ENCODE data around the gene CASR.
A peak's percentile ranks its signal among the peaks of the same experiment; 100 is the strongest.

Gene CASR

GRCh38 chr3:122258757-122259371, 75.4 kb downstream of the CASR start:
- peak; percentile 78 for DNase-seq

GRCh38 chr3:122260206-122260605, 76.7 kb downstream of the CASR start:
- DNase-seq, result peak; percentile 92

DNA sequence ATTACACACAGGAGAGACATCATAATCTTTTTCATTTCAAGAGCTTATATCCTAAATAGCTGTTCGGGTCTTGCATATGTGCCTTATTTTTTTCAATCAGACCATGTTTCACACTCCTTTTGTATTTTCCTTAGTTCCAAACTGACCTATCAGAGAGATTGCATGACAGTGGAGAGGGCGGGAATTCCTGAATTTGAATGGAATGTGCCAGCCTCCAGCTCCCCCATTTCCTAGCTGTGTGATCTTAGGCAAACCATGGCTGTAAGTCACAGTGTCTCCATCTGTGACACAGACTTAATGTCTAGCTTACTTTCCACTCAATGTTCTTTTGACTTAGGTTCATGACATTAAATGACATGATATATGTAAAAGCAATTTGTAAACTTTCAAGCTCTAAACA, 79.6 kb downstream of the CASR start:
- no peak for DNase-seq

DNA sequence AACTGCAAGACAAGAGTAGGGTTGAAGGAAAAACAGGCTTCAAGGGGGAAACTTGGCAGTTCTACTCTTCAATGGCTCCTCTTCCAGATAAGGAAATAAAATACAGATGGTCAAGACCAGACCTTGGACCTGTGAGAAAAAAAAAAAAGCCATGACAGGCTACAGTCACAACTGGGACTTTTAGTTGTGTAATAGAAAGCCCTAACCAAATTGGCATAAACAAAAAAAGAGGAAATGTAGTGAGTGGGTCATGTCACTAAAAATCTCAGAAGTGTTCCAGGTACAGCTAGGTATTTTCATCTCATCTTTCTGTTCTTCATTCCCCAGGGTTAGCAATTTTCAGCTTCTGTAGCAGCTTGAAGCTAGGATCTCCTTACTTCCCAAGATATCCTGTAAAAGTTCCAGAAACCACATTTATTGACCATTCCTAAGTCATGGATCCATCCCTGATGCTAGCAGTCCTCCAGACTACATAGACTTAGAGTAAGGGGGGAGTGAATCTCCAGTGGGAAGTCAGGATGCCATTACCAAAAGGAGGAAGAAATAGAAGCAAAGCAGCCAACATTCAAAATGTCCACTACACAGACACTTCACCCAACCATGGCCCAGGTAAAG, 80.6 kb downstream of the CASR start:
- DNase-seq, result no peak

GRCh38 chr3:122265957-122266356, 82.5 kb downstream of the CASR start:
- DNase-seq, result no peak

DNA sequence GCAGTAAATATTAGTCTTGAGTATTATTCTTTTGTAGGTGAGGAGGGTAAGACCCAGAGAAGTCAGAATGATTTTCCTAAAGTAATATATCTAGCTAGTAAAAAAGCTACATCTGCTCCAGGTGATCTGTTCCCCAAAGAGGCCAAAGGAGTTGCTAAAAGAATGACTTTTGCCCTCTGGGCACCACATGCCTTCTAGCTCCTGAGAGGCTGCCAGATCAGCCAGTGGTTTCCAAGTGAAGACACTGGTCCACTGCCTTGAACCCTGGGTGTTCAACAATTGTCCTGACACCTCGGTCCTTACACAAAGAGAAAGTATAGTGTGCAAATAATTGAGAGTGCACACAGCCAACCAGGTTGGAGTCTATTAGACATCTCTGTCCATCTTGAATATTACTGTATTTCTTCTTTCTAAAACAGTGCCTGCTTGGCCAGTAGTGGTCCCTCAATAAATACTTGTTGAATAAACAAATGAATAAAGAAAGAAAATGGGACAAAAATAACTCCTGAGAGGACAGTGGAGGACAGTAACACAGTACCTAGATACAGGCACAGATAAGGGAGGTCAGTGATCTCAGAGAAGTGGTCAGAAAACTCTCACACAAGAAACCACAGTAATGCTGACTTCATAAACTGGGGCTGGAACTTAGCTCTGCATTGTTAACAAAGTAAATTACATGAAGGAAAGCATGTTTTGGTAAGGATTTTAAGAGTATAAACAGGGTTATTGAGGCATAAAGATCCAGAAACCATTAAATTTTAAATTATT, 85.0 kb downstream of the CASR start:
- DNase-seq, result no peak

GRCh38 chr3:122269045-122269444, 85.6 kb downstream of the CASR start:
- no peak for DNase-seq

- no peak for DNase-seq
Observed at GRCh38 chr3:122271246-122271898, 87.9 kb downstream of the CASR start.

DNA sequence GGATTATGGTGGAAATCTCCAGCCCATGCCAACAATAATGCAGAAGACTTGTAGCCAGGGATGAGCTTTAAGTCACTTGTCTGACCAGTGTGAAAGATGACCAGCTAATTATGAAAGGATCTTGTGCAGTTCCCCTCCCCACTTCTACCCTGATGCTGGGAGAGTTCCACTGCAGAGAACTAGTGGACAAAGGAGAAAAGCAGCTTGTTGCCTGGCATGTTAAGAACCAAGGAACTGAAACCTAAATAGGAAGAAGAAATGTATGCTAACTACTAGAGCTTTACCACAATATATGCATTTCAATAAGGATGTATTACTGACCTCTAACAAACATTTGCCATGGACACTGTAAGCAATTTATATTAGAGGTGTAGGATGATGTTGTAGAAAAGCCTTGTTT, 89.4 kb downstream of the CASR start:
- DNase-seq, result no peak

DNA sequence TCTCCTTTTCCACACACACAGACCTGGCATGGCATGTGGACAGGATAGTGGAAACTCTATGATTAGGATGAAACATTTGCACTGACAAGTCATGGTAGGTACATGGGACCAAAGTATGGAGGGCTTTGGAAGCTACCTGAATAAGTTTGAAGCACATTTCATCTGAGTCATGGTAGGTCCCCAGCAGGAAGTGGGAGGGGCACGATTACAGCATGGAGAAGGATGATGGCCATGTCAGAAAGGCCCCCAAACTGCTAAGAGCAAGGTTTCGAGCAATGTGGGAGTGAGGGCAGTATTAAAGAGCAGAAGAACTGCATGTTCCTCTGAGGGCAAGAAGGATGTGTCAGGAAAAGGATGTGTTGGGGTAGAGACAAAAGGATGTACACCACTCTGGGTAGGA, 90.0 kb downstream of the CASR start:
- no peak for DNase-seq

GRCh38 chr3:122281891-122282290, 98.4 kb downstream of the CASR start:
- no peak for DNase-seq

DNA sequence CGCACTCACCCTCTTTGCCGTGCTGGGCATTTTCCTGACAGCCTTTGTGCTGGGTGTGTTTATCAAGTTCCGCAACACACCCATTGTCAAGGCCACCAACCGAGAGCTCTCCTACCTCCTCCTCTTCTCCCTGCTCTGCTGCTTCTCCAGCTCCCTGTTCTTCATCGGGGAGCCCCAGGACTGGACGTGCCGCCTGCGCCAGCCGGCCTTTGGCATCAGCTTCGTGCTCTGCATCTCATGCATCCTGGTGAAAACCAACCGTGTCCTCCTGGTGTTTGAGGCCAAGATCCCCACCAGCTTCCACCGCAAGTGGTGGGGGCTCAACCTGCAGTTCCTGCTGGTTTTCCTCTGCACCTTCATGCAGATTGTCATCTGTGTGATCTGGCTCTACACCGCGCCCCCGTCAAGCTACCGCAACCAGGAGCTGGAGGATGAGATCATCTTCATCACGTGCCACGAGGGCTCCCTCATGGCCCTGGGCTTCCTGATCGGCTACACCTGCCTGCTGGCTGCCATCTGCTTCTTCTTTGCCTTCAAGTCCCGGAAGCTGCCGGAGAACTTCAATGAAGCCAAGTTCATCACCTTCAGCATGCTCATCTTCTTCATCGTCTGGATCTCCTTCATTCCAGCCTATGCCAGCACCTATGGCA, 100.5 kb downstream of the CASR start:
- DNase-seq, result no peak

GRCh38 chr3:122284486-122284885, 101.0 kb downstream of the CASR start:
- no peak for DNase-seq

DNA sequence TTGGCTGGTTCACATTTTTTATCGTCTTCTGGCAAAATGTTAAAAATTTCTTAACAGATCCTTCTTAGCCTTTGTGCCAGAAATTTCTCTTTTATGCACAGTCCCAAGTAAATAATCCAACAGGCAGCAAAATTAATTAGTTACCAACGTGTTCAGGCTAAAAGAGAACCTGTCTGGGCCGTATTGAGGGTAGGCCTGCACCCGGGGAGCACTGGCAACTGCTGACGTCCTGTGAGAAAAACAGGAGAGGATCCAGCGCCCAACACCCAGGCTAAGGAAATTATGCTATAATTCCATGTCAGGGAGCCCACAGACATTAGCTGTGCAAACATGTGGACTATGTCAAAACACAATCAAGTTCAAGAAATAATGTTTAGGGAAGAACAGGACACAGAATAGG, 110.9 kb downstream of the CASR start:
- no peak for DNase-seq

- DNase-seq, result no peak
Observed at GRCh38 chr3:122295266-122296062, 112.0 kb downstream of the CASR start.

GRCh38 chr3:122298239-122298638, 114.8 kb downstream of the CASR start:
- no peak for DNase-seq

- no peak for DNase-seq
Observed at GRCh38 chr3:122299215-122299614, 115.7 kb downstream of the CASR start.

- no peak for DNase-seq
Observed at GRCh38 chr3:122299872-122300460, 116.5 kb downstream of the CASR start.

GRCh38 chr3:122301063-122301462, 117.6 kb downstream of the CASR start:
- no peak for DNase-seq

DNA sequence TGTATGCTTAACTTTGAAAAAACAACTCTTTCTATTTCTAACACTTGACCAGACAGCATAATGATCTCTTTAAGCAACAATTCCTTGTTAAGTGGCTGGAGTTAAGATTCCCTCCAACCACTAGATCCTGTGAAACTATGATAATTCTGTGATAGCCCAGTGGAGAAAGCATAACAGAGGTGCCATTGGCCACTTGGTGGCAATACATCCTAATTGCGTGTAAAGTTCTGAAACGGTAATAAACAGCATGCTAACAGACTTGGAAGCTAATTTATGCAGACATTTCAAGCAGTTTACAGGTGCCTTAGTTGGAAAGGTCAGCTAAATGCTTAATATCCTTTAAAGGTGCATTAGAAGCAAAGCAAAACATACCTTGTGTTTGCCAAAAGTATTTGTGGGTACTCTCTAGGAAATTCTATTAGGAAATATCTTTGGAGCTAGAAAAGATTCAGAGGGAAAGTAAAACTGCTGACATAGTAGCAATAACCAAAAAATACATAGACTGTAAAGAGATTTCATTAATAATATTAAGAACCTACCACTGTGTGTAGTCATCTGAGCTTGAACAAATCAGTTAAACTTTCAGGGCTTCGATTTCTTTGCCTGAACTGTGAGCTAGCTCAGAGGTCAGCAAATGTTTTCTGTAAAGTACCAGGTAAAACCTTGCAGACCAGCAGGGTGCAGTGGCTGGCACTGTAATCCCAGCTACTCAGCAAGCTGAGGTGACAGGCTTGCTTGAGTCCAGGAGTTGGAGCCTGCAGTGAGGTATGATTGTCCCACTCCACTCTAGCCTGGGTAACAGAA, 122.6 kb downstream of the CASR start:
- no peak for DNase-seq

DNA sequence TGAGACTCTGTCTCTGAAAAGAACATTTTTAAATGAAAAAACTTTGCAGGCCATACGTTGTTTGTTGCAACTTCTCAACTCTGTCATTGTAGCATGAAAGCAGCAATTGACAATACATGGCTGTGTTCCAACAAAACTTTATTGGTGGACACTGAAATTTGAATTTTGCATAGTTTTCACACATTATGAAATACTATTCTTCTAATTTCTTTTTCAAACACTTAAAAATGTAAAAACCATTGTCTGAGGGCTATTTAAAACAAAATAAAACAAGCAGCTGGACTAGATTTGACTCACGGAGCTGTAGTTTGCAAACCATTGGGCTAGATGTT, 123.1 kb downstream of the CASR start:
- no peak for DNase-seq

Measured in DMS79 treated with DMSO at 0.1 percent for 48 hours (cell line).